Left lung (tissue), 10 donors: Measurements from ENCODE around the gene SIVA1. TPM values are rescaled to one million over a fixed set of nuclear protein-coding genes. Genes with fewer than 3 reads are reported as not detected.

Experiments
- ATAC-seq: fragments of 200-7000 bp; cut with Tn5 transposase; one replicate; pipeline ENCODE4 v1.9.1; 2020; ENCODE audit warnings: moderate library complexity
- DNase-seq, 4 donors: peaks; one replicate each; pipeline ENCODE4 v3.0.0-alpha.2; 2013 to 2020
- H3K27ac ChIP-seq, 2 donors: fragments of 200-600 bp; sonication (generic) in 1 of 2; one replicate each; pipeline versions ENCODE4 v1.5.0 to v1.8.0; 2020 to 2021
- H3K27me3 ChIP-seq, 2 donors: fragments of 200-600 bp; sonication (generic) in 1 of 2; one replicate each; pipeline versions ENCODE4 v1.5.0 to v1.8.0; 2020 to 2021
- H3K36me3 ChIP-seq, 2 donors: fragments of 200-600 bp; sonication (generic) in 1 of 2; one replicate each; pipeline versions ENCODE4 v1.5.0 to v1.8.0; 2020 to 2021
- H3K4me1 ChIP-seq, 2 donors: fragments of 200-600 bp; one replicate each; pipeline ENCODE4 v1.8.0; 2021
- H3K4me3 ChIP-seq, 2 donors: fragments of 200-600 bp; sonication (generic) in 1 of 2; one replicate each; pipeline versions ENCODE4 v1.5.0 to v1.8.0; 2020 to 2021; ENCODE audit warnings: mild to moderate bottlenecking in 1 of 2
- H3K9me3 ChIP-seq, 2 donors: fragments of 200-600 bp; sonication (generic) in 1 of 2; one replicate each; pipeline versions ENCODE4 v1.5.0 to v1.8.0; 2020 to 2021
- CTCF ChIP-seq, 2 donors: fragments of 200-600 bp; sonication (generic) in 1 of 2; IDR thresholded peaks; one replicate each; pipeline versions ENCODE4 v1.5.0 to v1.8.0; 2021; ENCODE audit warnings: antibody characterized with exemption in 2 of 2
- intact Hi-C, 2 donors: fragments of 100-400 bp; cut with DNase I; formaldehyde crosslinking; loops; one replicate each; pipeline versions ENCODE4 v1.11.2 to v1.14.2; 2022
- polyA plus RNA-seq, 6 donors: library from polyadenylated mRNA; unstranded; fragments of 120-200 nt; gene quantifications; one replicate each; pipeline ENCODE4 v1.2.1, GENCODE V29; 2013; ENCODE audit not compliant: insufficient read length in 6 of 6
- total RNA-seq, 2 donors: library from RNA; stranded (reverse); fragmentation: NEBNext Ultra II Directional; extraction: Animal tissue kit (Norgen Biotek cat#: 25700); gene quantifications; one replicate each; pipeline ENCODE4 v1.2.1, GENCODE V29; 2021
- donor health status: DM: no; HTN: yes; CAD: no.
- donor health status: DM: no; HTN: no; CAD: no.

The SIVA1 gene
- total and polyA plus RNA-seq, 8 donors: 54.4 to 88.4 (median 72.0) TPM

DNA sequence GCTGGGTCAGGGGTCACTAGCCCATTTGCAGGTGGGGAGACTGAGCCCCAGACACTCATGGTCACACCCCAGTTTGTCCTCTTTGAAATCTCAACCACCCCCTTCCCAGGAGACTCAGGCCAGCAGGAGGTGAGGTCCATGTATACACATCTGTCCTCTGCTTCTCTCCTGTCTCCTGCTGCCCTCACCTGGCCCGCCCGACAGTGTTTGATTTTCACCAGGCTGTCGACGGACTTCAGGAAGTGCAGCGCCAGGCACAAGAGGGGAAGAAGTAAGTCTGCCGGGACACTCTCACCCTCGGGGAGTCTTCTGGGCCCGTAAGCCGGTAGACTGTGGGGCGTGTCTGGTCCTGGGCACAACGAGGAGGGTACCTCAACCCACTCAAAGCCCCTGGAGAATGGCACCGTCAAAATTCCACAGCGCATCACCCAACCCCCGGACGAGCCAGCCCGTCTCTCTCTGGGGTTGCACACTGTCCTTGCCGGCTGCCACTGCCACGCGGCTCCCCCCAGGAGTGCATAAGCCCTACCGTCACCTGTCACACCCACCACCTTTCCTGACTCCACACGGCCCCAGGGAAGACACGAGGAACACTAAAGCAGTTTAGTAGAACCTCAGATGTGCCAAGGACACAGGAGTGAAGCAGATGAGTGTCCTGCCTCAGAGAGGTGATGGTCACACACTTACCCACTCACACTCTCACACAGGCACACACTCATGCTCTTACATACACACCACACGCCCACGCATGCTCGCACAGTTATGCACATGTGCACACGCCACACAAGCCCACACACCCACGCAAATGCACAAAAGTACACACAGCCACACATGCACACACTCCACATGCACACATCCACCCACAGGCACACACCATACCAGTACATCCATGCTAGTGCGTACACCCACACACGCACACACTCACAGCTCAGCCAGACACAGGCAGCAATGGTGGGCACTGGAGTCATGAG, 13.1 kb upstream of the SIVA1 start:
- peaks cover 9 to 21% of the 10 kb centered on the region in 2 donors for H3K4me1 ChIP-seq
- DNase-seq (no peak), ATAC-seq (no peak)
- H3K9me3 ChIP-seq: no peaks in the 10 kb centered on the region
- intact Hi-C loops: no loop called here
- no peak overlapping the region for H3K27ac ChIP-seq
- no peak for TF ChIP-seq CTCF (IDR thresholded peaks at IDR 0.05)
- H3K4me3 ChIP-seq: no peak overlapping the region
- H3K36me3 ChIP-seq: no peaks in the 10 kb centered on the region
- no peaks in the 10 kb centered on the region for H3K27me3 ChIP-seq

- Histone ChIP-seq H3K4me3 (no peak overlapping the region), H3K9me3 (no peaks in the 10 kb centered on the region), H3K36me3 (no peaks in the 10 kb centered on the region), H3K27me3 (no peaks in the 10 kb centered on the region), H3K4me1 (peaks cover 1 to 8% of the 10 kb centered on the region in 2 donors), H3K27ac (no peak overlapping the region)
- ATAC-seq (no peak), DNase-seq (peak in 1 of 4 donors; percentile 64)
- TF ChIP-seq CTCF (IDR thresholded peaks at IDR 0.05): no peak
- intact Hi-C loops: no loop called here
Measured at GRCh38 chr14:104741108-104741802, 11.7 kb upstream of the SIVA1 start.

- intact Hi-C loops: no loop called here
- no peaks in the 10 kb centered on the region for H3K36me3 ChIP-seq
- no peaks in the 10 kb centered on the region for H3K9me3 ChIP-seq
- H3K27ac ChIP-seq: no peak overlapping the region
- peak in 1 of 4 donors; percentile 66 for DNase-seq
- TF ChIP-seq CTCF (IDR thresholded peaks at IDR 0.05): no peak
- H3K27me3 ChIP-seq: no peaks in the 10 kb centered on the region
- no peak for ATAC-seq
- no peak overlapping the region for H3K4me3 ChIP-seq
- H3K4me1 ChIP-seq: peaks cover 0 to 2% of the 10 kb centered on the region in 2 donors
Measured at GRCh38 chr14:104741803-104742251, 11.1 kb upstream of the SIVA1 start.

DNA sequence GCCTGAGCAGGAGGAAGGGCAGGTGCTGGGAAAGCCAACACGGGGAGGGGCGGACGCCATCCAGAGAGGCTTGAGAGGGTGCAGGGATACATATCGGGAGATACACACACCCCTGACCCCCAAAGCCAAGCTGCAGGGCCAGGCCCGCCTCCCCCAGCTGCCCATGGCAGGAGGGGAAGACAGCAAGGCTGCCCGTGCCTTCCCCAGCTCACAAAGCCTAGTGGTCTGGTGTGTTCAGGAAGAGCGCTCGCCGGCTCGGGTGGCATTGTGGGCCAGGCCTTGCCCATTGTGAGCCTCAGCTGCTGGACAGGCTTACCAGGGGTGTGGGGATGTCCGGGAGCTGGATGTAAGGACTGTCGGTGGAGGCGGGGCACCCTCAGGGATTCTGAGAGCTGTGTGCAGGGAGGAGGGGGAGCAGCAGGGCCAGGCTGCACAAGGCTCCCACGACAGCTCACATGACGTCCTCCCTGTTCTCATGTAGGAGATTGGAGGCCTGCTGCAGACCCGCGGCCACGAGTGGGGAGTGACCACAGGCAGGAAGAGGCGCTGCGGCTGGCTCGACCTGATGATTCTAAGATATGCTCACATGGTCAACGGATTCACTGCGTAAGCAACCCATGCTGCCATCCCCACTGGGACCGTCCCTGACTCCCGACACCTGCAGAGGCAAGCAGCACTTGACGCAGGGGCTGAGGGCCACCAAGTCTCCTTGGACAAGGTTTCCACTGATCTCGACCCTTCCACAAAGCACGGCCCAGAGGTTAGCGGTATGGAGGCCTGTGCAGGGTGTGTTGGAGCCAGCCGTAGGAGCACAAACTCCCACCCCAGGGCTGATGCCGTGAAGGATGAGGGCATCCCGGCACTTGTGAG, 10.1 kb upstream of the SIVA1 start:
- no peak for TF ChIP-seq CTCF (IDR thresholded peaks at IDR 0.05)
- Histone ChIP-seq H3K9me3 (no peaks in the 10 kb centered on the region), H3K27ac (no peak overlapping the region), H3K36me3 (no peaks in the 10 kb centered on the region), H3K27me3 (no peaks in the 10 kb centered on the region), H3K4me3 (no peak overlapping the region), H3K4me1 (no peaks in the 10 kb centered on the region)
- no peak for ATAC-seq
- intact Hi-C loops: no loop called here
- peak in 1 of 4 donors; percentile 73 for DNase-seq
